HEK293 (cell line): ENCODE data around the gene DIP2C.

Experiments used
- CTCF ChIA-PET: fragments of 350-600 bp; formaldehyde crosslinking; extraction: SDS; loops from one replicate; lab custom pipeline; 2021; ENCODE audit warnings: antibody characterized with exemption; lab: Yijun Ruan, JAX
- POLR2A ChIA-PET: fragments of 300-600 bp; formaldehyde crosslinking; extraction: SDS; loops from one replicate; lab custom pipeline; 2020; ENCODE audit warnings: antibody characterized with exemption, inconsistent platforms; lab: Yijun Ruan, JAX
- H3K27ac ChIP-seq: fragments of 200-500 bp; sonication (Bioruptor generic); 2 replicates; pipeline ENCODE4 v1.5.1; 2014; ENCODE audit warnings: low read depth, low read length, control low read depth, inconsistent platforms; ENCODE audit errors: extremely low read depth
- H3K36me3 ChIP-seq, 2 experiments: fragments of 200-500 bp in 1 of 2; sonication (Bioruptor generic) in 1 of 2; 1 replicate in 1 of 2; 2 replicates in 1 of 2; pipeline ENCODE4 v1.5.1; 2014 to 2017; ENCODE audit warnings: inconsistent platforms in 2 of 2, low read length in 2 of 2; ENCODE audit not compliant: control insufficient read depth in 2 of 2, insufficient read depth in 1 of 2
- H3K4me1 ChIP-seq: fragments of 200-500 bp; sonication (Bioruptor generic); 2 replicates; pipeline ENCODE4 v1.5.1; 2014; ENCODE audit warnings: mild to moderate bottlenecking, low read length, inconsistent platforms; ENCODE audit not compliant: control insufficient read depth, insufficient read depth
- H3K4me3 ChIP-seq: 2 replicates; pipeline ENCODE4 v1.5.1; 2011; ENCODE audit warnings: low read depth, mild to moderate bottlenecking, control low read depth, low read length, moderate library complexity
- H3K9me3 ChIP-seq: fragments of 200-500 bp; sonication (Bioruptor generic); 2 replicates; pipeline ENCODE4 v1.5.1; 2014; ENCODE audit warnings: low read depth, low read length, inconsistent platforms; ENCODE audit not compliant: control insufficient read depth, insufficient read depth
- EGR2 ChIP-seq: fragments of 450-650 bp; formaldehyde crosslinking; IDR thresholded peaks from 2 replicates; pipeline ENCODE4 v1.5.1; 2016; ENCODE audit warnings: low read depth, missing biosample characterization, missing genetic modification characterization
- GLI4 ChIP-seq: fragments of 450-650 bp; formaldehyde crosslinking; IDR thresholded peaks from 2 replicates; pipeline ENCODE4 v1.5.1; 2016; ENCODE audit warnings: missing biosample characterization, missing genetic modification characterization
- HOXA7 ChIP-seq: sonication (generic); formaldehyde crosslinking; IDR thresholded peaks from 2 replicates; pipeline ENCODE4 v1.8.1; 2022; ENCODE audit warnings: missing genetic modification reagents, borderline replicate concordance
- OVOL3 ChIP-seq: fragments of 450-650 bp; formaldehyde crosslinking; IDR thresholded peaks from 2 replicates; pipeline ENCODE4 v1.5.1; 2016; ENCODE audit warnings: missing biosample characterization, missing genetic modification characterization
- ZBTB1 ChIP-seq: fragments of 450-650 bp; formaldehyde crosslinking; IDR thresholded peaks from 2 replicates; pipeline ENCODE4 v1.5.1; 2016; ENCODE audit warnings: missing biosample characterization, missing genetic modification characterization
- ZBTB7A ChIP-seq: fragments of 450-650 bp; formaldehyde crosslinking; IDR thresholded peaks from 2 replicates; pipeline ENCODE4 v1.5.1; 2016; ENCODE audit warnings: low read depth, missing biosample characterization, missing genetic modification characterization
- ZEB2 ChIP-seq: fragments of 450-650 bp; formaldehyde crosslinking; IDR thresholded peaks from 2 replicates; pipeline ENCODE4 v1.5.1; 2016; ENCODE audit warnings: missing biosample characterization, missing genetic modification characterization
- ZFHX2 ChIP-seq: fragments of 450-650 bp; formaldehyde crosslinking; conservative IDR thresholded peaks from 2 replicates; pipeline ENCODE4 v1.5.1; 2016; ENCODE audit warnings: missing biosample characterization, missing genetic modification characterization
- ZNF146 ChIP-seq: fragments of 450-650 bp; formaldehyde crosslinking; IDR thresholded peaks from 2 replicates; pipeline ENCODE4 v1.5.1; 2016; ENCODE audit warnings: missing biosample characterization, missing genetic modification characterization
- ZNF366 ChIP-seq: fragments of 450-650 bp; formaldehyde crosslinking; conservative IDR thresholded peaks from 2 replicates; pipeline ENCODE4 v1.5.1; 2016; ENCODE audit warnings: missing biosample characterization, missing genetic modification characterization
- ZNF530 ChIP-seq: fragments of 450-650 bp; formaldehyde crosslinking; IDR thresholded peaks from 2 replicates; pipeline ENCODE4 v1.5.1; 2016; ENCODE audit warnings: low read depth, missing biosample characterization, missing genetic modification characterization
- ZNF585B ChIP-seq: fragments of 450-650 bp; formaldehyde crosslinking; IDR thresholded peaks from 2 replicates; pipeline ENCODE4 v1.5.1; 2016; ENCODE audit warnings: missing biosample characterization, missing genetic modification characterization
- ZNF624 ChIP-seq: fragments of 450-650 bp; formaldehyde crosslinking; IDR thresholded peaks from 2 replicates; pipeline ENCODE4 v1.5.1; 2017; ENCODE audit warnings: missing biosample characterization, missing genetic modification characterization
- ZSCAN23 ChIP-seq: fragments of 450-650 bp; formaldehyde crosslinking; IDR thresholded peaks from 2 replicates; pipeline ENCODE4 v1.5.1; 2016; ENCODE audit warnings: missing biosample characterization, missing genetic modification characterization
- TF ChIP-seq, protein P1 (sequence below): sonication (generic); formaldehyde crosslinking; IDR thresholded peaks from 2 replicates; pipeline ENCODE4 v1.8.1; 2022; ENCODE audit warnings: mild to moderate bottlenecking, moderate library complexity, missing genetic modification reagents
- TF ChIP-seq, protein P2 (sequence below): fragments of 450-650 bp; formaldehyde crosslinking; IDR thresholded peaks from 2 replicates; pipeline ENCODE4 v1.5.1; 2017; ENCODE audit warnings: missing biosample characterization, missing genetic modification characterization
- TF ChIP-seq, protein P3 (sequence below): fragments of 450-650 bp; formaldehyde crosslinking; IDR thresholded peaks from 2 replicates; pipeline ENCODE4; 2016; ENCODE audit warnings: missing biosample characterization, missing genetic modification characterization
- TF ChIP-seq, protein P4 (sequence below): fragments of 450-650 bp; formaldehyde crosslinking; IDR thresholded peaks from 2 replicates; pipeline ENCODE4 v1.5.0; 2017; ENCODE audit warnings: missing biosample characterization, missing genetic modification characterization, borderline replicate concordance
- TF ChIP-seq, protein P5 (sequence below): fragments of 450-650 bp; formaldehyde crosslinking; IDR thresholded peaks from 2 replicates; pipeline ENCODE4 v1.5.1; 2016; ENCODE audit warnings: missing biosample characterization, missing genetic modification characterization
- TF ChIP-seq, protein P6 (sequence below): fragments of 450-650 bp; formaldehyde crosslinking; IDR thresholded peaks from 2 replicates; pipeline ENCODE4 v1.5.1; 2017; ENCODE audit warnings: missing biosample characterization, missing genetic modification characterization

The DIP2C gene

DNA sequence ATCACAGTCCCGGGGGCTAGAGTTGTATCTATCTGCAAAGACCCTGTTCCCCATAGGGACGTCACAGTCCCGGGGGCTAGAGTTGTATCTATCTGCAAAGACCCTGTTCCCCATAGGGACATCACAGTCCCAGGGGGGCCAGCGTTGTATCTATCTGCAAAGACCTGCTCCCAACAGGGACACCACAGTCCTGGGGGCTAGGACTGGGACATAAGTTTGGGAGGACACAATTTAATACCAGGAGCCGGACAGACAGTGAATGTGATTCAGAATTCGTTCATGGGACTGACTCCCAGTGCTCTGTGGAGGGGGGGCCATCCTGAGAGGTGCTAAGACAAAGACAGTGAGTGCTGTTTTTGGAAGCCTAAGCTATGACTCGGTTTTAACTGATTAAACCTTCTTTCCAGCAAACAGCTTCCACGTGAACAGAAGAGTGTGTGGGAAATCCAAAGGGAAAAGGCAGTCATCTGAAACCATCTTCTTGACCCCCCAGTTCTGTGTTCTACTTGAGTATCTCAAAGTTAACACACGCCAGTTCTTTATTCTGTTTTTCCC, 153.0 kb downstream of the DIP2C start:
- POLR2A ChIA-PET = no interaction called here
- CTCF ChIA-PET = no interaction called here
- Histone ChIP-seq H3K9me3 (no peaks in the 10 kb centered on the region), H3K4me3 (no peak overlapping the region), H3K27ac (no peak overlapping the region), H3K4me1 (no peaks in the 10 kb centered on the region), H3K36me3 (no peaks in the 10 kb centered on the region)
- TF ChIP-seq, protein P1, sequence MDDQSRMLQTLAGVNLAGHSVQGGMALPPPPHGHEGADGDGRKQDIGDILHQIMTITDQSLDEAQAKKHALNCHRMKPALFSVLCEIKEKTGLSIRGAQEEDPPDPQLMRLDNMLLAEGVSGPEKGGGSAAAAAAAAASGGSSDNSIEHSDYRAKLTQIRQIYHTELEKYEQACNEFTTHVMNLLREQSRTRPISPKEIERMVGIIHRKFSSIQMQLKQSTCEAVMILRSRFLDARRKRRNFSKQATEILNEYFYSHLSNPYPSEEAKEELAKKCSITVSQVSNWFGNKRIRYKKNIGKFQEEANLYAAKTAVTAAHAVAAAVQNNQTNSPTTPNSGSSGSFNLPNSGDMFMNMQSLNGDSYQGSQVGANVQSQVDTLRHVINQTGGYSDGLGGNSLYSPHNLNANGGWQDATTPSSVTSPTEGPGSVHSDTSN (CRISPR knock-in tag) = no peak
- TF ChIP-seq, protein P2, sequence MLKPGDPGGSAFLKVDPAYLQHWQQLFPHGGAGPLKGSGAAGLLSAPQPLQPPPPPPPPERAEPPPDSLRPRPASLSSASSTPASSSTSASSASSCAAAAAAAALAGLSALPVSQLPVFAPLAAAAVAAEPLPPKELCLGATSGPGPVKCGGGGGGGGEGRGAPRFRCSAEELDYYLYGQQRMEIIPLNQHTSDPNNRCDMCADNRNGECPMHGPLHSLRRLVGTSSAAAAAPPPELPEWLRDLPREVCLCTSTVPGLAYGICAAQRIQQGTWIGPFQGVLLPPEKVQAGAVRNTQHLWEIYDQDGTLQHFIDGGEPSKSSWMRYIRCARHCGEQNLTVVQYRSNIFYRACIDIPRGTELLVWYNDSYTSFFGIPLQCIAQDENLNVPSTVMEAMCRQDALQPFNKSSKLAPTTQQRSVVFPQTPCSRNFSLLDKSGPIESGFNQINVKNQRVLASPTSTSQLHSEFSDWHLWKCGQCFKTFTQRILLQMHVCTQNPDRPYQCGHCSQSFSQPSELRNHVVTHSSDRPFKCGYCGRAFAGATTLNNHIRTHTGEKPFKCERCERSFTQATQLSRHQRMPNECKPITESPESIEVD (tag by site-specific recombination) = no peak
- TF ChIP-seq, protein P3, sequence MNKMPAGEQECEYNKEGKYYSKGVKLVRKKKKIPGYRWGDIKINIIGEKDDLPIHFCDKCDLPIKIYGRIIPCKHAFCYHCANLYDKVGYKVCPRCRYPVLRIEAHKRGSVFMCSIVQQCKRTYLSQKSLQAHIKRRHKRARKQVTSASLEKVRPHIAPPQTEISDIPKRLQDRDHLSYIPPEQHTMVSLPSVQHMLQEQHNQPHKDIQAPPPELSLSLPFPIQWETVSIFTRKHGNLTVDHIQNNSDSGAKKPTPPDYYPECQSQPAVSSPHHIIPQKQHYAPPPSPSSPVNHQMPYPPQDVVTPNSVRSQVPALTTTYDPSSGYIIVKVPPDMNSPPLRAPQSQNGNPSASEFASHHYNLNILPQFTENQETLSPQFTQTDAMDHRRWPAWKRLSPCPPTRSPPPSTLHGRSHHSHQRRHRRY = no peak
- TF ChIP-seq ZBTB1 (tag by site-specific recombination) = no peak
- TF ChIP-seq ZNF366 (tag by site-specific recombination) = no peak
- TF ChIP-seq HOXA7 = no peak
- TF ChIP-seq, protein P4, sequence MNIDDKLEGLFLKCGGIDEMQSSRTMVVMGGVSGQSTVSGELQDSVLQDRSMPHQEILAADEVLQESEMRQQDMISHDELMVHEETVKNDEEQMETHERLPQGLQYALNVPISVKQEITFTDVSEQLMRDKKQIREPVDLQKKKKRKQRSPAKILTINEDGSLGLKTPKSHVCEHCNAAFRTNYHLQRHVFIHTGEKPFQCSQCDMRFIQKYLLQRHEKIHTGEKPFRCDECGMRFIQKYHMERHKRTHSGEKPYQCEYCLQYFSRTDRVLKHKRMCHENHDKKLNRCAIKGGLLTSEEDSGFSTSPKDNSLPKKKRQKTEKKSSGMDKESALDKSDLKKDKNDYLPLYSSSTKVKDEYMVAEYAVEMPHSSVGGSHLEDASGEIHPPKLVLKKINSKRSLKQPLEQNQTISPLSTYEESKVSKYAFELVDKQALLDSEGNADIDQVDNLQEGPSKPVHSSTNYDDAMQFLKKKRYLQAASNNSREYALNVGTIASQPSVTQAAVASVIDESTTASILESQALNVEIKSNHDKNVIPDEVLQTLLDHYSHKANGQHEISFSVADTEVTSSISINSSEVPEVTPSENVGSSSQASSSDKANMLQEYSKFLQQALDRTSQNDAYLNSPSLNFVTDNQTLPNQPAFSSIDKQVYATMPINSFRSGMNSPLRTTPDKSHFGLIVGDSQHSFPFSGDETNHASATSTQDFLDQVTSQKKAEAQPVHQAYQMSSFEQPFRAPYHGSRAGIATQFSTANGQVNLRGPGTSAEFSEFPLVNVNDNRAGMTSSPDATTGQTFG (tag by site-specific recombination) = no peak
- TF ChIP-seq ZNF585B = no peak
- no peak for TF ChIP-seq ZNF530 (tag by site-specific recombination)
- TF ChIP-seq, protein P5, sequence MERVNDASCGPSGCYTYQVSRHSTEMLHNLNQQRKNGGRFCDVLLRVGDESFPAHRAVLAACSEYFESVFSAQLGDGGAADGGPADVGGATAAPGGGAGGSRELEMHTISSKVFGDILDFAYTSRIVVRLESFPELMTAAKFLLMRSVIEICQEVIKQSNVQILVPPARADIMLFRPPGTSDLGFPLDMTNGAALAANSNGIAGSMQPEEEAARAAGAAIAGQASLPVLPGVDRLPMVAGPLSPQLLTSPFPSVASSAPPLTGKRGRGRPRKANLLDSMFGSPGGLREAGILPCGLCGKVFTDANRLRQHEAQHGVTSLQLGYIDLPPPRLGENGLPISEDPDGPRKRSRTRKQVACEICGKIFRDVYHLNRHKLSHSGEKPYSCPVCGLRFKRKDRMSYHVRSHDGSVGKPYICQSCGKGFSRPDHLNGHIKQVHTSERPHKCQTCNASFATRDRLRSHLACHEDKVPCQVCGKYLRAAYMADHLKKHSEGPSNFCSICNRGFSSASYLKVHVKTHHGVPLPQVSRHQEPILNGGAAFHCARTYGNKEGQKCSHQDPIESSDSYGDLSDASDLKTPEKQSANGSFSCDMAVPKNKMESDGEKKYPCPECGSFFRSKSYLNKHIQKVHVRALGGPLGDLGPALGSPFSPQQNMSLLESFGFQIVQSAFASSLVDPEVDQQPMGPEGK (tag by site-specific recombination) = no peak
- no peak for TF ChIP-seq ZBTB7A
- no peak for TF ChIP-seq GLI4
- TF ChIP-seq ZNF624 (tag by site-specific recombination) = no peak
- TF ChIP-seq ZNF146 (tag by site-specific recombination) = no peak
- TF ChIP-seq ZSCAN23 (tag by site-specific recombination) = no peak
- TF ChIP-seq OVOL3 = no peak
- TF ChIP-seq, all 188 proteins: peak for 0

DNA sequence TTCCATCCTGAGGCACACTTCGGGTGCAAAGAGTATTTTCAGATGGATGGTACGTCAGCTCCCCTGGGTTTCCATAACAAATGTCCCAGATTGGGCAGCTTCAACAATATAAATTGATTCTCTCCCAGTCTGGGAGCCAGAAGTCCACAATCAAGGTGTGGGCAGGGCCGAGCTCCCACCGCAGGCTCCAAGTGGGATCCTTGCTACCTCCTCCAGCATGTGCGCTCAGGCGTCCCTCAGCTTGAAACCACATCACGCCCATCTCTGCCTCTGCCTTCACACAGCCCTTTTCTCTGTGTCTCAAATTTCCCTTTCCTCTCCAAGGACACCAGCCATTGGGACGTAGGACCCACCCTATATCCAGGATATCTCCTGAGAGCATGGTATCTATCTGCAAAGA, 153.5 kb downstream of the DIP2C start:
- TF ChIP-seq ZEB2 (tag by site-specific recombination) (no peak), ZFHX2 (tag by site-specific recombination) (peak; percentile 55), EGR2 (peak; percentile 75)
- TF ChIP-seq, protein P6, sequence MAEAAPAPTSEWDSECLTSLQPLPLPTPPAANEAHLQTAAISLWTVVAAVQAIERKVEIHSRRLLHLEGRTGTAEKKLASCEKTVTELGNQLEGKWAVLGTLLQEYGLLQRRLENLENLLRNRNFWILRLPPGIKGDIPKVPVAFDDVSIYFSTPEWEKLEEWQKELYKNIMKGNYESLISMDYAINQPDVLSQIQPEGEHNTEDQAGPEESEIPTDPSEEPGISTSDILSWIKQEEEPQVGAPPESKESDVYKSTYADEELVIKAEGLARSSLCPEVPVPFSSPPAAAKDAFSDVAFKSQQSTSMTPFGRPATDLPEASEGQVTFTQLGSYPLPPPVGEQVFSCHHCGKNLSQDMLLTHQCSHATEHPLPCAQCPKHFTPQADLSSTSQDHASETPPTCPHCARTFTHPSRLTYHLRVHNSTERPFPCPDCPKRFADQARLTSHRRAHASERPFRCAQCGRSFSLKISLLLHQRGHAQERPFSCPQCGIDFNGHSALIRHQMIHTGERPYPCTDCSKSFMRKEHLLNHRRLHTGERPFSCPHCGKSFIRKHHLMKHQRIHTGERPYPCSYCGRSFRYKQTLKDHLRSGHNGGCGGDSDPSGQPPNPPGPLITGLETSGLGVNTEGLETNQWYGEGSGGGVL (tag by site-specific recombination) = no peak
- TF ChIP-seq, all 188 proteins: peak for 2
- ChIA-PET POLR2A (no interaction called here), CTCF (interaction anchor here (0.6 kb wide), 1 partner anchor 76 kb away, joined by 3 read pairs; no protein-coding TSS in a partner anchor)
- no peak overlapping the region for H3K27ac ChIP-seq
- H3K36me3 ChIP-seq = no peaks in the 10 kb centered on the region
- no peaks in the 10 kb centered on the region for H3K4me1 ChIP-seq
- no peak overlapping the region for H3K4me3 ChIP-seq
- H3K9me3 ChIP-seq = no peaks in the 10 kb centered on the region
